LNCAP (cell line): ENCODE results near the gene SUPT20H.
A peak's percentile ranks its signal among the peaks of the same experiment; 100 is the strongest.

Experiments used
- TF ChIP-seq, protein P1 (sequence below): fragments of 450-650 bp; IDR thresholded peaks from 2 replicates; pipeline ENCODE4 v1.5.1; 2017; ENCODE audit warnings: mild to moderate bottlenecking

SUPT20H gene

DNA sequence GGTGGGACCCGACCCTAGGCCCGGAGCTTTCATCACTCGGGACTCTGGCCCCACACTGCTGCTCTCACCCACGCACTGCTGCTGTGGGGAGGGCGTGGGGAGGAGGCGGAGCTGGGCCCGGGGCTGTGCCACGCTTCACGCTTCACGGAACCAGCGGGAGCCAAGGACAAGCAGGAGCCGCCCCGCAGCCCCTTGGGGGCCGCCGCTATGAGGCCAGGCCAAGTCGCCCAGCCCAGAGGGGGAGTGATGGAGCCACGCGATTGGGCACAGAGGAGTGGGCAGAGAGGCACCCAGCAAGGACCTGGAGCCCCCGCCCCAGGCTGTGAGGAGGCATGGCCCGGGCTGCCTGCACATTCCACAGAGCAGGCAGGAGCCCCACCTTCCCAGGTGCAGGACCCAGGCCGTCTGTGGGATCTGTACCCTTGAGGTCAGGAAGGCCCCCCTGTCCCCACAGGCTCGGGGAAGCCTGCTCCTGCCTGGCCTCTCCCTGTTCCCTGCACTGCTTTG is 10.2 kb upstream of the SUPT20H start:
- TF ChIP-seq, protein P1, sequence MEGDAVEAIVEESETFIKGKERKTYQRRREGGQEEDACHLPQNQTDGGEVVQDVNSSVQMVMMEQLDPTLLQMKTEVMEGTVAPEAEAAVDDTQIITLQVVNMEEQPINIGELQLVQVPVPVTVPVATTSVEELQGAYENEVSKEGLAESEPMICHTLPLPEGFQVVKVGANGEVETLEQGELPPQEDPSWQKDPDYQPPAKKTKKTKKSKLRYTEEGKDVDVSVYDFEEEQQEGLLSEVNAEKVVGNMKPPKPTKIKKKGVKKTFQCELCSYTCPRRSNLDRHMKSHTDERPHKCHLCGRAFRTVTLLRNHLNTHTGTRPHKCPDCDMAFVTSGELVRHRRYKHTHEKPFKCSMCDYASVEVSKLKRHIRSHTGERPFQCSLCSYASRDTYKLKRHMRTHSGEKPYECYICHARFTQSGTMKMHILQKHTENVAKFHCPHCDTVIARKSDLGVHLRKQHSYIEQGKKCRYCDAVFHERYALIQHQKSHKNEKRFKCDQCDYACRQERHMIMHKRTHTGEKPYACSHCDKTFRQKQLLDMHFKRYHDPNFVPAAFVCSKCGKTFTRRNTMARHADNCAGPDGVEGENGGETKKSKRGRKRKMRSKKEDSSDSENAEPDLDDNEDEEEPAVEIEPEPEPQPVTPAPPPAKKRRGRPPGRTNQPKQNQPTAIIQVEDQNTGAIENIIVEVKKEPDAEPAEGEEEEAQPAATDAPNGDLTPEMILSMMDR = no peak

DNA sequence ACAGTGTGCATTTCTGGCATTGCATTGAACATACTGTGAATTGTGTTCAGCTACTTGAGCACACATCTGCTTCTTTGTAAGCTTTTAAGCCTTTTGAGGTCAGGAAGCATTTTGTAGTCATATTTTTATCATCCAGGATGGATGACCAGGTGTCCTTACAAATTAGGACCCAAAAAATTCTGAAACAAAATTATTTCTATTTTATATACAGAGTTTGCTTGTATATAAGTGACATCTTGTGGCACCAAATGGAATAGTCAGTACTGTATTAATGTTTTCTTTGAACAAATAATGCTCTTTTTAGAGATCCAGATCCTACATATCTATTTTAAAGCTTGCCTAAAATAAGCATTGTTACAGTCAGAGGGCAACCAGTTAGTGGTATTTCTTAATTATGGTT is 9.5 kb upstream of the SUPT20H start:
- TF ChIP-seq, protein P1 = peak; percentile 30

DNA sequence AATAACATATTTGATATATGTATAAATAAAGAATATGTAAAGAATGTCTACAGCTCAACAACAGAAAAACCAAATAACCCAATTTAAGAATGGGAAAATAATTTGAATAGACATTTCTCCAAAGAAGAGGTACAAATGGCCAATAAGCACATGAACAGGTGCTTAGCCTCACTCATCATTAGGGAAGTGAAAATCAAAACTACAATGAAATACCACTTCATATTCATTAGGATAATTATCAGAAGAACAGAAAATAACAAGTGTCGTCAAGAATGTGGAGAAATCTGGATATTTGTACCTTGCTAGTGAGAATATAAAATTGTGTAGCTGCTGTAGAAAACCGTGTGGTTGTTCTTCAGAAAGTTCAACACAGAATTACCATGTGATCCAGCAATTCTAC is 8.4 kb upstream of the SUPT20H start:
- TF ChIP-seq, protein P1 = no peak

DNA sequence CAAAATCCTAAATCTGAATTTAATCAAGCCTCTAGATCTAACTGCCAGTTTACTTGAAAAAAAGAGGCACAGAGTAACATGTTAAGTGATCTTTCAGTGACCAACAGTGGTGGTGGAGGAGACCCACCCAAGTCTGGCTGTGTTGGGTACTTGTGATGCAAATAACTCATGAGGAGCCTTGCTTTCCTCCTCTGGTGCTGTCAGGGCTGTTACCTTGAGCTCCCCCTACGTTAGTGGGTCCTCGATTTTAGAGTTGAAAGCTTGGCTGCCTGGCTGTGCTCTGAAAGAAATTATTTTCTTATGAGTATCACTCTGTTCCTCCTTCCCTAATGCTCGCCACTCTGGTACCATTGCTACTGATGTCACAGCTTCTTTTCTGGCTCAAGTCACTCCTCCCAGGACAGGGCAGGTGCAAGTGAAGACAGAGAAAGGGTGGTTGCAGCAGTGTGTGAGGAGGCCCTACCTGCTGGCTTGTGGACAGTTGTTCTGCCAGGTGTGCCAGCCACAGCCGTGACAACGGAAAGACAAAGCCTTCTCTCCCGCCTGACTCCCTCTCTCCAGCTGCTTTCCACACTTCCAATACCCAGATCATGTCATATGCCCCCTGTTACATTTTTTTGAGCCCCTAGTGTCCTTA is 6.5 kb upstream of the SUPT20H start:
- TF ChIP-seq, protein P1 = no peak

DNA sequence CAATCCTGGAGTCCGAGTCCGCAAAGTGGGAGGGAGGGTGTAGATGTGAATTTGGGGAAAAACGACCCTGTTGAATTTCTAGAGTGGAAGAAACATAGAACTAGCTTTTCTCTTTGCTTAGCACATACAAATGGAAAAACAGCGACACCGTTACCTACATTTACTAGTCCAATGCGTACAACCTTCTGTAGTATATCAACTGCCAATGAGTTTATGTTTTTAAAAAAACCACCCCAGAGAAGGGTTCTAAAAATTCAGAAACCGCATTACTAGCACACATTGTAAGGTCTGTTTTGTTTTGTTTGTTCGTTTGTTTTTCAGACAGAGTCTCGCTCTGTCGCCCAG is 332 bp upstream of the SUPT20H start:
- TF ChIP-seq, protein P1 = no peak

DNA sequence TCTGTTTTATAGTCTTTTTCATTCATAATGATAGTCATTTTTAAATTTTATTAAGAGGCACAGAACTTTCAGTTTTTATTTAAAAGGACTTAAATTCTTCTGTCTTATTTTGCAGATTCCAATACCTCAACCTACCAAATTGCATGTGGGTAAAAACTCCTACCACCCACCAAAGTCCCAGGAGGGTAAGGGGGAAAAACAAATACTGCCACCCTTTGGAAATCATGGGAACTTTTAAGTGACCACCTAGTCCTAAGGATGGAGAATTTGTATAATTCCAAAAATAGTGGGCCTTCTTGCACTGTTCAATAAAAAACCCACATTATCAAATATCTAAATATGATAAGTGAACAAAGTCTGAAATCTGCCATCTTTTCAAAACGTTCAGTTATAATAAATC is 9.7 kb downstream of the SUPT20H start:
- TF ChIP-seq, protein P1 = no peak

DNA sequence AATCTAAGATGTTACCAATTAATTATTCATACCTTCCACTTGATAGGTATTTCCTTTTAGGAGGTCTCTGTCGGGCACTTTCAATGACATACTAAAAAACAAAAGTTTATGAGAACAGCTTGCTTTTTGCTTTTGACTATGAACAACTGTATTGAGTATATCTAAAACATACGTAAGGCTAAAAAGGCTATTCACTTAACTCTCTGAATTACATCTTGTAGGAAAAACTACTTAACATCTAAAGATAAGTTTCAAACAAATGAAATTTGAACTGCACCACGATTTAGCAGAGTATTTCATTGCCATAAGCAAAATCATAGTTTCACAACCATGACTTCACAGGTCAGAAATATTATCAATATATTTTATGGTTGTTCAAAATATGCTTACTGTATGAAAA is 11.6 kb downstream of the SUPT20H start:
- TF ChIP-seq, protein P1 = no peak

DNA sequence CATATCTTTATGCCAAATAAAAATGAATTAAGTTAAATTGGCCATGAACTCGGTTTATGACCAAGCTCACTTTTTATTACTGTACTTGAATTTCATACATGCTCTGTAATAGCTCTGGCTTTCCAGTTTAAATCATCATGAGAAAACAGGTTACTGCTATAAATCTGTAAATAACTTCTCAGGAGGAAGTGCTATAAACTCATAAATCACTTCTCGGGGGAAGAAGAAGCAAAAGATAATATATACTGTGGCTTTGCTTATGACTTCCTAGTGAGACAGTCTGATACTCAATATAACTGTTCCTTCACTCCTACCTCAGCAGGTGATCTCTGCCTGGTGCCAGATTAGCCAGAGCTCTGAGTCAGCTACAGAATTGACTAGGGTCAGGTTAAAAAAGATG is 12.5 kb downstream of the SUPT20H start:
- TF ChIP-seq, protein P1 = no peak
